Right lobe of liver (tissue), 6 donors: ENCODE measurements around the gene LRRN2. TPM values are rescaled to one million over a fixed set of nuclear protein-coding genes. Genes with fewer than 3 reads are reported as not detected.

ENCODE experiments used
- ATAC-seq, 4 donors: fragments of 200-7000 bp; cut with Tn5 transposase; one replicate each; pipeline ENCODE4 v1.9.1; 2020; ENCODE audit warnings: mild to moderate bottlenecking in 4 of 4, moderate library complexity in 4 of 4
- DNase-seq, 3 donors: peaks; one replicate each; pipeline ENCODE4 v3.0.0-alpha.2; 2020
- H3K27ac ChIP-seq, 3 donors: fragments of 200-600 bp; one replicate each; pipeline ENCODE4 v1.8.0; 2022
- H3K27me3 ChIP-seq, 2 donors: fragments of 200-600 bp; one replicate each; pipeline ENCODE4 v1.8.0; 2022
- H3K36me3 ChIP-seq, 4 donors: fragments of 200-600 bp; sonication (generic) in 1 of 4; one replicate each; pipeline versions ENCODE4 v1.5.1 to v1.8.0; 2017 to 2022; ENCODE audit warnings: control low read depth in 1 of 4
- H3K4me1 ChIP-seq, 4 donors: fragments of 200-600 bp; sonication (generic) in 1 of 4; one replicate each; pipeline versions ENCODE4 v1.5.1 to v1.8.0; 2017 to 2022; ENCODE audit warnings: control low read depth in 1 of 4
- H3K4me3 ChIP-seq, 3 donors: fragments of 200-600 bp; one replicate each; pipeline ENCODE4 v1.8.0; 2022
- H3K9me3 ChIP-seq, 4 donors: fragments of 200-600 bp; sonication (generic) in 1 of 4; one replicate each; pipeline versions ENCODE4 v1.5.1 to v1.8.0; 2017 to 2022; ENCODE audit warnings: control low read depth in 1 of 4
- CTCF ChIP-seq, 4 donors: fragments of 200-600 bp in 3 of 4; fragments of 450-650 bp in 1 of 4; IDR thresholded peaks; one replicate each; pipeline versions ENCODE4 v1.5.1 to v1.8.0; 2016 to 2022; ENCODE audit warnings: antibody characterized with exemption in 4 of 4, mild to moderate bottlenecking in 2 of 4
- POLR2A ChIP-seq: fragments of 450-650 bp; IDR thresholded peaks from one replicate; pipeline ENCODE4 v1.6.1; 2017; ENCODE audit warnings: antibody characterized with exemption, mild to moderate bottlenecking
- WGBS: methylation state at CpG from one replicate; pipeline ENCODE4 v1.1.6; 2018; ENCODE audit warnings: low coverage, low lambda C conversion rate; ENCODE audit not compliant: insufficient coverage; ENCODE audit errors: missing lambda C conversion rate; 5-methylcytosine and 5-hydroxymethylcytosine counted together
- intact Hi-C, 2 donors: fragments of 100-400 bp; cut with DNase I; formaldehyde crosslinking; loops; one replicate each; pipeline versions ENCODE4 v1.11.2 to v1.14.1; 2022
- total RNA-seq, 6 experiments: library from RNA; depleted of rRNA in 2 of 6; stranded (reverse); fragments of >200 nt in 2 of 6; fragmentation: NEBNext Ultra II Directional in 3 of 6; extraction: Animal tissue kit (Norgen Biotek cat#: 25700) in 3 of 6; gene quantifications; one replicate each; pipeline versions ENCODE4 v1.1.0 to v1.2.4, GENCODE V29; 2016 to 2023
- donor health status: DM: no; HTN: yes; CAD: no.
- donor health status: DM: no; HTN: no; CAD: no.
- donor health status: DM: no; HTN: no; CAD: no.
- donor health status: DM: no; HTN: yes; CAD: no.
- donor health status: DM: no; HTN: yes; CAD: no.

LRRN2 gene
- total RNA-seq, 6 experiments from 2014 or later: 0.07 to 0.78 (median 0.25) TPM

DNA sequence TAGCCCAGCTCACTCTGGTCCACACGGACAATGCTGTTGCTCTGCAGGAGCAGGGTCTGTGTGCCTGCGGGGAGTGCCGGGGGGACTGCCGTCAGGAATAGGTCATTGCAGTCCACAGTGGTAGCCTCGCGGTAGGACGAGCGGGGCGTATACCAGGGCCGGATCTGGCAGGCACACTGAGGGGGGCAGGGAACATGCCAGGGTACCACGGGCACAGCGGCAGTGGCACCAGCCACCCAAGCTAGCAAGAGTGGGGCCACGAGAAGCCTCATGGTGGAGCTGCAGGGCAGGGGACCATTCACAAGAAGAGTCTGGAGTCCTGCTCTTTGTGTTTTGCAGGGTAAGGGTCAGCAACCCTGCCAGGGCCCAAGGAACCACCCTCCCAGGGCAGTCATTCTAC is 65.8 kb downstream of the LRRN2 start:
- no peak overlapping the region for H3K4me3 ChIP-seq
- no peaks in the 10 kb centered on the region for H3K27me3 ChIP-seq
- intact Hi-C loops: no loop called here
- peak in 1 of 4 donors; percentile 6 for TF ChIP-seq CTCF (IDR thresholded peaks at IDR 0.05)
- no peak for TF ChIP-seq POLR2A
- DNase-seq: no peak
- ATAC-seq: no peak
- H3K27ac ChIP-seq: no peak overlapping the region
- H3K4me1 ChIP-seq: no peaks in the 10 kb centered on the region
- no peaks in the 10 kb centered on the region for H3K36me3 ChIP-seq
- H3K9me3 ChIP-seq: no peaks in the 10 kb centered on the region
- 93% methylated on average over 5 of the region's 13 CpGs for WGBS

DNA sequence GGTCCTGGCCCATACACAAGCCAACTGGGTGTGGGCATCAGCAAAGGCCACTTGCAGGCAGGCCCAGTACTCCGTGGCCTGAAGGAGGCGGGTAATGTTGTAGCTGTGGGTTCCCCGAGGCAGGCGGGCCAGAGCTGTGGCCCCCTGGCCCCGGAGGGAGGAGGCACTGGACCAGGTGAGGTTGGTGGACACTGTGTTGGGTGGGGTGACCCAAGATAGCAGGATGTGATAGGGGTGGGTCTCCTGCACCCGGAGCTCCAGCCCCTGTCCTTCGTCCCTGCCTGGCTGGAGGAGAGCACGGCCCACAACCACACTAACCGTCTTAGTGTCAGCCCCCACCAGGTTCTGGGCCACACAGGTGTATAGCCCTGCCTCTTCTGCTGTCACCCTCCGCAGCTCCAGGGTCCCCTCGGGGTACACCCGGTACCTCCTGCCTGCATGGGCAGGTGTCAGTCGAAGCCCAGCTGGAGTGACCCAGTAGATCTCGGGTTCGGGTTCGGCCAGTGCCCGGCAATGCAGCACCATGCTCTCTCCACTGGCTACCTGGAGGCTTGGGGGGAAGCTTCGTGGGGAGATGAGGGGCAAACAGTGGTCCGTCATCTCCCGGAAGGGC is 67.3 kb downstream of the LRRN2 start:
- H3K27ac ChIP-seq: no peak overlapping the region
- H3K36me3 ChIP-seq: no peaks in the 10 kb centered on the region
- 90% methylated on average over 2 of the region's 20 CpGs for WGBS
- no peak overlapping the region for H3K4me3 ChIP-seq
- H3K9me3 ChIP-seq: no peaks in the 10 kb centered on the region
- TF ChIP-seq POLR2A: no peak
- no peak for TF ChIP-seq CTCF (IDR thresholded peaks at IDR 0.05)
- intact Hi-C loops: no loop called here
- ATAC-seq: no peak
- DNase-seq: no peak
- no peaks in the 10 kb centered on the region for H3K27me3 ChIP-seq
- H3K4me1 ChIP-seq: no peaks in the 10 kb centered on the region

- H3K27ac ChIP-seq: no peak overlapping the region
- H3K36me3 ChIP-seq: no peaks in the 10 kb centered on the region
- no peaks in the 10 kb centered on the region for H3K4me1 ChIP-seq
- WGBS: 82% methylated on average over 5 of the region's 13 CpGs
- ATAC-seq (peak in 1 of 4 donors; percentile 7), DNase-seq (no peak)
- no peaks in the 10 kb centered on the region for H3K27me3 ChIP-seq
- TF ChIP-seq POLR2A (no peak), CTCF (IDR thresholded peaks at IDR 0.05) (no peak)
- no peak overlapping the region for H3K4me3 ChIP-seq
- intact Hi-C loops: no loop called here
- no peaks in the 10 kb centered on the region for H3K9me3 ChIP-seq
Measured at GRCh38 chr1:204617256-204618147, 68.0 kb downstream of the LRRN2 start.

DNA sequence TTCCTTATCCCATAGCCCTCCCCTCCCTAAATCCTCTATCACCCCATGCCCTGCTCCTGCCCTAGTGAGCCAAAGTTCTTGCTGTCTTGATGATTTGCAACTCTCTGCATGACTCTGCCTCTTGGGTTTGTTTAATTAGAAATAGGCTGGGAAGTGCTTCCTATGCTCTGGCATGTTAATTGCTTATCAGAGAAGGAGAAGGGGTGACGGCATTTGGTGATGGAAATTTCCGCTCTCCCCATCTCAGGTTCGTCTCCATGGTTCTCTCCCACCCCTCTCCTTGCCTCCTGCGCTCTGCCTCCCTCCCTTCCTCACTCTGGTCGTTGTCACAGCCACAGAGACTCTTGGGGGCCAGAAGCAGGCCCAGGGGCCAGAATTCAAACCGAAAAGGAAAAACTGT is 68.9 kb downstream of the LRRN2 start:
- no peak overlapping the region for H3K4me3 ChIP-seq
- no peak overlapping the region for H3K27ac ChIP-seq
- H3K27me3 ChIP-seq: no peaks in the 10 kb centered on the region
- DNase-seq (no peak), ATAC-seq (no peak)
- no peaks in the 10 kb centered on the region for H3K9me3 ChIP-seq
- 63% methylated on average over 6 of the region's 6 CpGs for WGBS
- TF ChIP-seq CTCF (IDR thresholded peaks at IDR 0.05): no peak
- no peak for TF ChIP-seq POLR2A
- intact Hi-C loops: no loop called here
- H3K36me3 ChIP-seq: no peaks in the 10 kb centered on the region
- H3K4me1 ChIP-seq: no peaks in the 10 kb centered on the region
